Measurements from ENCODE around the gene NTF4.
A peak's percentile ranks its signal among the peaks of the same experiment; 100 is the strongest.
"Not testable (repeated sequence)": the region's sequence is repeated elsewhere in the genome, so short reads cannot be mapped to it uniquely, and the experiment has no call there.

NTF4 gene

GRCh38 chr19:49056902-49057596, 7.6 kb downstream of the NTF4 start:
- DNase-seq (ENCODE audit: low spot score) = not testable (repeated sequence)

- peak; percentile 30 for DNase-seq (ENCODE audit: low spot score)
Observed at GRCh38 chr19:49056101-49056901, 8.3 kb downstream of the NTF4 start.

GRCh38 chr19:49050376-49051033, 14.1 kb downstream of the NTF4 start:
- DNase-seq (ENCODE audit: low spot score) = not testable (repeated sequence)

- DNase-seq (ENCODE audit: low spot score) = not testable (repeated sequence)
Observed at GRCh38 chr19:49049834-49050233, 14.8 kb downstream of the NTF4 start.

GRCh38 chr19:49049011-49049410, 15.6 kb downstream of the NTF4 start, which contains the start of gene CGB8:
Gene CGB8 (minus strand): TSS chr19:49049111. CDS start chr19:49048739, 372 bp downstream.
- not testable (repeated sequence) for DNase-seq (ENCODE audit: low spot score)

GRCh38 chr19:49043548-49043947, 21.1 kb downstream of the NTF4 start, which contains the start of gene CGB5:
Gene CGB5 (plus strand): TSS chr19:49043848. CDS start chr19:49044210, 362 bp downstream.
- not testable (repeated sequence) for DNase-seq (ENCODE audit: low spot score)

GRCh38 chr19:49042666-49043065, 22.0 kb downstream of the NTF4 start:
- DNase-seq (ENCODE audit: low spot score) = not testable (repeated sequence)

GRCh38 chr19:49042177-49042576, 22.4 kb downstream of the NTF4 start:
- DNase-seq (ENCODE audit: low spot score) = no peak

GRCh38 chr19:49039736-49040135, 24.9 kb downstream of the NTF4 start:
- not testable (repeated sequence) for DNase-seq (ENCODE audit: low spot score)

- DNase-seq (ENCODE audit: low spot score) = not testable (repeated sequence)
Observed at GRCh38 chr19:49038557-49039276, 25.9 kb downstream of the NTF4 start.

GRCh38 chr19:49038111-49038510, 26.5 kb downstream of the NTF4 start:
- DNase-seq (ENCODE audit: low spot score) = not testable (repeated sequence)

- peak; percentile 58 for DNase-seq (ENCODE audit: low spot score)
Observed at GRCh38 chr19:49036815-49037214, 27.8 kb downstream of the NTF4 start, which contains the start of gene CGB1. Gene CGB1 (minus strand): TSS chr19:49036895. CDS start chr19:49036711, 184 bp downstream.

GRCh38 chr19:49031642-49032301, 32.8 kb downstream of the NTF4 start, which contains the start of gene CGB2:
Gene CGB2 (plus strand): TSS chr19:49031890. CDS start chr19:49032096, 206 bp downstream.
- DNase-seq (ENCODE audit: low spot score) = peak; percentile 58

GRCh38 chr19:49030323-49030722, 34.3 kb downstream of the NTF4 start:
- not testable (repeated sequence) for DNase-seq (ENCODE audit: low spot score)

- DNase-seq (ENCODE audit: low spot score) = not testable (repeated sequence)
Observed at GRCh38 chr19:49029749-49030148, 34.9 kb downstream of the NTF4 start.

- DNase-seq (ENCODE audit: low spot score) = not testable (repeated sequence)
Observed at GRCh38 chr19:49028686-49029085, 35.9 kb downstream of the NTF4 start.

- not testable (repeated sequence) for DNase-seq (ENCODE audit: low spot score)
Observed at GRCh38 chr19:49025599-49025998, 39.0 kb downstream of the NTF4 start.

- DNase-seq (ENCODE audit: low spot score) = not testable (repeated sequence)
Observed at GRCh38 chr19:49025088-49025487, 39.5 kb downstream of the NTF4 start.

GRCh38 chr19:49024233-49024632, 40.4 kb downstream of the NTF4 start, which contains the start of gene CGB3:
Gene CGB3 (minus strand): TSS chr19:49024333. CDS start chr19:49023971, 362 bp downstream.
- DNase-seq (ENCODE audit: low spot score) = not testable (repeated sequence)

- no peak for DNase-seq (ENCODE audit: low spot score)
Observed at GRCh38 chr19:49022116-49022515, 42.5 kb downstream of the NTF4 start.

All from hematopoietic multipotent progenitor cell treated with erythropoietin and hydrocortisone succinate and interleukin-3 and kit ligand, for 15 days (in vitro differentiated cells).